Prostate gland (tissue), 2 donors: ENCODE measurements around the gene RCOR1.

Experiments
- POLR2A ChIP-seq: fragments of 450-650 bp; IDR thresholded peaks from one replicate; pipeline ENCODE4 v1.6.1; 2016; ENCODE audit warnings: antibody characterized with exemption, mild to moderate bottlenecking
- POLR2AphosphoS5 ChIP-seq: sonication (generic); formaldehyde crosslinking; IDR thresholded peaks from one replicate; pipeline ENCODE4 v1.6.1; 2017; ENCODE audit warnings: antibody characterized with exemption
- TF ChIP-seq, protein P1 (sequence below), 4 experiments: fragments of 200-600 bp in 2 of 4; fragments of 450-650 bp in 2 of 4; sonication (generic) in 2 of 4; IDR thresholded peaks; 1 replicate in 3 of 4; 2 replicates in 1 of 4; pipeline ENCODE4 v1.5.1; 2016 to 2019; ENCODE audit warnings: antibody characterized with exemption in 4 of 4, mild to moderate bottlenecking in 2 of 4, moderate library complexity in 2 of 4

DNA sequence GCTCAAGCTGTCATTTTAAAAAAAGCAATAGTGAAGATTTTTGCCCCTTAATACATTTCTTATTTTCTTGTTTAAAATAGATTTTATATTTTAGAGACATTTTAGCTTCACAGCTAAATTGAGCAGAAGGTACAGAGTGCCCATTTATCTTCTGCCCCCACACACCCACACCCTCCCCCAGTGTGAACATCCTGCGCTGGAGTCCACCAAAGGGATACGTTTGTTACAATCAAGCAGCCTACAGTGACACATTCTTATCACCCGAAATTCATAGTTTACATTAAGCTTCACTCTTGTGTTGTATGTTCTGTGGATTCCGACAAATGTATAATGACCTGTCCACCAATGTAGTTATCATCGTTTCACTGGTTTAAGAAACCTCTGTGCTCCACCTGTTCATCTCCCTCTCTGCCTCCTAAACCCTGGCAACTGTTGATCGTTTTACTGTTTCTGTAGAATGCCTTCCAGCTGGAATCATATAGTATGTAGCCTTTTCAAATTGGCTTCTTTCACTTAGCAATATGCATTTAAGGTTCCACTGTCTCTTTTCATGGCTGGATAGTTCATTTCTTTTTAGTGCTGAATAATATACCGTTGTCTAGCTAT lies 93.8 kb downstream of the RCOR1 start:
- TF ChIP-seq, protein P1, sequence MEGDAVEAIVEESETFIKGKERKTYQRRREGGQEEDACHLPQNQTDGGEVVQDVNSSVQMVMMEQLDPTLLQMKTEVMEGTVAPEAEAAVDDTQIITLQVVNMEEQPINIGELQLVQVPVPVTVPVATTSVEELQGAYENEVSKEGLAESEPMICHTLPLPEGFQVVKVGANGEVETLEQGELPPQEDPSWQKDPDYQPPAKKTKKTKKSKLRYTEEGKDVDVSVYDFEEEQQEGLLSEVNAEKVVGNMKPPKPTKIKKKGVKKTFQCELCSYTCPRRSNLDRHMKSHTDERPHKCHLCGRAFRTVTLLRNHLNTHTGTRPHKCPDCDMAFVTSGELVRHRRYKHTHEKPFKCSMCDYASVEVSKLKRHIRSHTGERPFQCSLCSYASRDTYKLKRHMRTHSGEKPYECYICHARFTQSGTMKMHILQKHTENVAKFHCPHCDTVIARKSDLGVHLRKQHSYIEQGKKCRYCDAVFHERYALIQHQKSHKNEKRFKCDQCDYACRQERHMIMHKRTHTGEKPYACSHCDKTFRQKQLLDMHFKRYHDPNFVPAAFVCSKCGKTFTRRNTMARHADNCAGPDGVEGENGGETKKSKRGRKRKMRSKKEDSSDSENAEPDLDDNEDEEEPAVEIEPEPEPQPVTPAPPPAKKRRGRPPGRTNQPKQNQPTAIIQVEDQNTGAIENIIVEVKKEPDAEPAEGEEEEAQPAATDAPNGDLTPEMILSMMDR (IDR thresholded peaks at IDR 0.05) = no peak
- TF ChIP-seq POLR2A (no peak), POLR2AphosphoS5 (no peak)
